ENCODE results near the gene SLC2A3.

- no peak for TF ChIP-seq ZC3H10 (CRISPR knock-in tag; IDR thresholded peaks at IDR 0.05)
- TF ChIP-seq CSRNP3 (CRISPR knock-in tag; IDR thresholded peaks at IDR 0.05): no peak
- TF ChIP-seq ESRRG (CRISPR knock-in tag; IDR thresholded peaks at IDR 0.05): no peak
- no peak for TF ChIP-seq CSDC2 (CRISPR knock-in tag; IDR thresholded peaks at IDR 0.05)
These were observed 18.4 kb downstream of the SLC2A3 start for GRCh38 chr12:7917392-7918267.

Data from SK-N-SH treated with all-trans-retinoic acid at 6 μM for 48 hours (cell line).